ENCODE measurements around the gene KCNC3.
"Not testable (repeated sequence)": the region's sequence is repeated elsewhere in the genome, so short reads cannot be mapped to it uniquely, and the experiment has no call there.

Gene KCNC3

DNA sequence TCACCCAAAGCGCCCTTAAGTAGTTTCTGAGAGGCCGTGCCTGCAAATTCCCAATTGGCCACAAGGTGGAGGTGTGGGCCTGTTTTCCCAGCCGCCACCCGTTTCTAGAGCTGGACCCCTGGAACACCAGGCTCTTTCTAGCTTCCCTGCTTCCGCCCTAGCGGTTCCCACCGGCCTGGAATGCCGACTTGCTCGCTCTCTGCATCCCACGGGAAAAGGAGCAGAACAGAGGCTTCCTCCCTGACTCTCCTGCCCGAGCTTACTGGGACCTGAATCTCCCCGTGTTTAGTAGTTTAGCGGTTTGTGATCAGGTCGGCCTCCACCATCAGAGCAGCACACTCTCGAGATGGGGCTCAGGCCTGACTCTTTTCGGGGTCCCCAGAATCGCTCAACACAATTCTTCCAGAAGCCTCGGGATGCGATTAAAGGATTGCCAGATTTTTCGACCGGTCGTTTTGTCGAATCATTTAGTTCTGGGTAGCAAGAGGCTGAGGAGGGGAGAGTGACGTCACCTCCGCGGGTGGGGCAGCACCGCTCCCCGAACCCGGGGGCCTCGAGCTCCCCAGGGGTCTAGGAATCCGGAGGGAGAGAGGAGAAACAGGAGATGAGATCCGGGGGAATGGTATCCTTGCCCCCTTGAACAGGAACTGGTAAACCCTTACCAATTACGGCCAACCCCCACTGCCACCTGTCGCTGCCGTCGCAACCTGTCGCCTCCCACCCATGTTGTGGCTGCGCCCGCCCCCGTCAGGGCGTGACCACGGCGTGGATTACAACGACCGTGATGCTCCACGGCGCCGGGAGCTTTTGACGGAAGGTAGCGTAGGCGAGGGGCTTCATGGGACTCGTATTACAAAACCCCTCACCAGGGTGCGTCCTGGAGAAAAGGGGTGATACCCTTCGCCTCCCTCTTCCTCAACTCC is 28.3 kb upstream of the KCNC3 start:
- DNase-seq (ENCODE audit: extremely low read depth, insufficient read length), result peak; percentile 92
- H3K27me3 ChIP-seq (replicated peaks; ENCODE audit: control insufficient read depth, insufficient read depth, low read length), result no peaks in the 10 kb centered on the region
- peak overlapping the region; percentile 65 for H3K4me3 ChIP-seq (replicated peaks; ENCODE audit: low read depth, low read length)
- TF ChIP-seq, protein P1, sequence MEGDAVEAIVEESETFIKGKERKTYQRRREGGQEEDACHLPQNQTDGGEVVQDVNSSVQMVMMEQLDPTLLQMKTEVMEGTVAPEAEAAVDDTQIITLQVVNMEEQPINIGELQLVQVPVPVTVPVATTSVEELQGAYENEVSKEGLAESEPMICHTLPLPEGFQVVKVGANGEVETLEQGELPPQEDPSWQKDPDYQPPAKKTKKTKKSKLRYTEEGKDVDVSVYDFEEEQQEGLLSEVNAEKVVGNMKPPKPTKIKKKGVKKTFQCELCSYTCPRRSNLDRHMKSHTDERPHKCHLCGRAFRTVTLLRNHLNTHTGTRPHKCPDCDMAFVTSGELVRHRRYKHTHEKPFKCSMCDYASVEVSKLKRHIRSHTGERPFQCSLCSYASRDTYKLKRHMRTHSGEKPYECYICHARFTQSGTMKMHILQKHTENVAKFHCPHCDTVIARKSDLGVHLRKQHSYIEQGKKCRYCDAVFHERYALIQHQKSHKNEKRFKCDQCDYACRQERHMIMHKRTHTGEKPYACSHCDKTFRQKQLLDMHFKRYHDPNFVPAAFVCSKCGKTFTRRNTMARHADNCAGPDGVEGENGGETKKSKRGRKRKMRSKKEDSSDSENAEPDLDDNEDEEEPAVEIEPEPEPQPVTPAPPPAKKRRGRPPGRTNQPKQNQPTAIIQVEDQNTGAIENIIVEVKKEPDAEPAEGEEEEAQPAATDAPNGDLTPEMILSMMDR (IDR thresholded peaks at IDR 0.05; ENCODE audit: insufficient read depth, low read length, poor library complexity, severe bottlenecking), result peak; percentile 85
- H3K36me3 ChIP-seq (ENCODE audit: control insufficient read depth, insufficient read depth, low read length), result no peaks in the 10 kb centered on the region

DNA sequence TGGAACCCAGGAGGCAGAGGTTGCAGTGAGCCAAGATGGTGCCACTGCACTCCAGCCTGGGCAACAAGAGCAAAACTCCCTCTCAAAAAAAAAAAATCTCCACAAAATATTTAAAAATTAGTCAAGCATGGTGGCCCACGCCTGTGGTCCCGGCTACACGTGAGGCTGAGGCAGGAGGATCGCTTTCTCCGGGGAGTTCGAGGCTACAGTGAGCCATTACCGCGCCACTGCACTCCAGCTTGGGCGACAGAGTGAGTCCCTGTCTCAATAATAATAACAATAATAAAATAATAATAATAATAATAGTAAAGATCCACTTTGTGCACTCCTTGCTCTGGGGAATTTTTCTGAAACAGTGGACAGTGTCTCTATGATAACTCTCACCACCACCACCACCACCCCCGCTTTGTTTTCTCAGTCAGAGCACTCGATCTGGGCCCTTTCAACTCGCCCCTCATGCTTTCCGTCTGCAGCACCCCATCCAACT is 27.6 kb upstream of the KCNC3 start:
- no peaks in the 10 kb centered on the region for H3K36me3 ChIP-seq (ENCODE audit: control insufficient read depth, insufficient read depth, low read length)
- no peak for DNase-seq (ENCODE audit: extremely low read depth, insufficient read length)
- no peaks in the 10 kb centered on the region for H3K27me3 ChIP-seq (replicated peaks; ENCODE audit: control insufficient read depth, insufficient read depth, low read length)
- no peak overlapping the region for H3K4me3 ChIP-seq (replicated peaks; ENCODE audit: low read depth, low read length)
- TF ChIP-seq, protein P1 (IDR thresholded peaks at IDR 0.05; ENCODE audit: insufficient read depth, low read length, poor library complexity, severe bottlenecking), result no peak

DNA sequence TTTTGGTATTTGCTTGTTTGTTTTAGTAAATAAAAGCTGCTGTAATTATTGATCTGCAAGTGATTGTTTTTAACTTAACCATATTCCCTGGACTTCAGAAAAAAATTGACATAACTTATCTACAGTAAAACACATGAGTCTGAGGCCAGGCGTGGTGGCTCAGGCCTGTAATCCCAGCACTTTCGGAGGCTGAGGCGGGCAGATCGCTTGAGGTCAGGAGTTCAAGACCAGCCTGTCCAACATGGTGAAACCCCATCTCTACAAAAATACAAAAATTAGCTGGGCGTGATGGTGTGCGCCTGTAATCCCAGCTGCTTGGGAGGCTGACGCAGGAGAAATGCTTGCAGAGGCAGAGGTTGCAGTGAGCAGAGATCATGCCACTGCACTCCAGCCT is 24.3 kb upstream of the KCNC3 start:
- DNase-seq (ENCODE audit: extremely low read depth, insufficient read length); H3K4me3 ChIP-seq (replicated peaks; ENCODE audit: low read depth, low read length); H3K36me3 ChIP-seq (ENCODE audit: control insufficient read depth, insufficient read depth, low read length); H3K27me3 ChIP-seq (replicated peaks; ENCODE audit: control insufficient read depth, insufficient read depth, low read length): not testable (repeated sequence)

DNA sequence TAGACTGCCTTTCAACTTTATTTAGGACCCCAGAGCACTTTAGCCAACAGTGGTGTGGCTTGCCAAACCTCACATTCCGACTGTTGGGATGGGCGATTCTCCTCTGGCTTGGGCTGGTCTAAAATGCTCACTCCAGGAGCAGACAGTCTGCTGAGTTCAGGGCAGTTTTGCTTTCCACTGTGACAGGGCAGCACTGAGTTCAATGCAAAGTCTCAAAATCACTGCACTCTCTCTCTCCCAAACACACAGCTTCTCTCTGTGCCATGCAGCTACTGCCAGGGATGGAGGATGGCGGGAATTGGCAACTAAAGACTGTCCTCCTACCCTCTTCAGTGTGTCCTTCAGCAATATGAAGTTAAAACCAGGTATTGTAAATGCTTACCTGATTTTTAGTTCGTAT is 23.1 kb upstream of the KCNC3 start:
- Histone ChIP-seq H3K36me3 (ENCODE audit: control insufficient read depth, insufficient read depth, low read length) (no peaks in the 10 kb centered on the region), H3K27me3 (replicated peaks; ENCODE audit: control insufficient read depth, insufficient read depth, low read length) (no peaks in the 10 kb centered on the region), H3K4me3 (replicated peaks; ENCODE audit: low read depth, low read length) (no peak overlapping the region)
- no peak for DNase-seq (ENCODE audit: extremely low read depth, insufficient read length)
- TF ChIP-seq, protein P1 (IDR thresholded peaks at IDR 0.05; ENCODE audit: insufficient read depth, low read length, poor library complexity, severe bottlenecking), result no peak

DNA sequence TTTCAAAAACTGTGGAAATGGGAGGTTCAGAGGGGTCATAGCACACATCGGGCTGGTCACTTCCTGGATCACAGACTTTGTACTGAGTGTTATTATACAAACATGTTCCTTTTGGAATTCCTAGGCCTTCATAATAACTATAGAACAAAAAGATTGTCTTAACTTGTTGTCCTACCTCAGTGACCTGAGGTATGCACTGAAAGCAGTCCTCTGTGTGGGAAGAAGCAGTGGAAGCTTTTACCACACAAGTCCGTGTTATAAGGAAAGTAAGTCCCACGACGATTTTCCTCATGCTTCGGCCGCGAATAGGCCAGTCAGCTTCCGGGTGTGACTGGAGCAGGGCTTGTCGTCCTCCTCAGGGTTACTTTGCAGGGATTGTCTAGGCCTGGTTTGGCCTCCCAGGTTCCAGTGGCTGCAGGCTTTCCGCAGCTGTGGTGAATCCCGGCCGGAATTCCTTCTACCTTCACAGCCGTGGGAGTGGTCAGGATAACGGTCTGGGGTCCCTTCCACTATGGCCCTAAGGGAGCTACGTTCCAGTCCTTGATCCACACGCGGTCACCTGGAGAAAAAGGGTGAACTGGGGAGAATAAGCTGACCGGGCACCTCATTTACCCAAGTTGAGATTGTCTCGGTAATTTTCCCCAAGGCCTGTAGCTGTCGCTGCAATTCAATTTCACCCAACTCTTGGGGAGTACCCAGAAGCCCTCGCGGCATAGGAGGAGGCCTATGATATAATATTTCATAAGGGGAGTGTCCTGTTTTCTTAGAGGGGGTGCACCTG is 20.3 kb upstream of the KCNC3 start:
- H3K27me3 ChIP-seq (replicated peaks; ENCODE audit: control insufficient read depth, insufficient read depth, low read length), result no peaks in the 10 kb centered on the region
- TF ChIP-seq, protein P1 (IDR thresholded peaks at IDR 0.05; ENCODE audit: insufficient read depth, low read length, poor library complexity, severe bottlenecking), result peak; percentile 14
- no peak for DNase-seq (ENCODE audit: extremely low read depth, insufficient read length)
- H3K4me3 ChIP-seq (replicated peaks; ENCODE audit: low read depth, low read length), result no peak overlapping the region
- H3K36me3 ChIP-seq (ENCODE audit: control insufficient read depth, insufficient read depth, low read length), result no peaks in the 10 kb centered on the region

DNA sequence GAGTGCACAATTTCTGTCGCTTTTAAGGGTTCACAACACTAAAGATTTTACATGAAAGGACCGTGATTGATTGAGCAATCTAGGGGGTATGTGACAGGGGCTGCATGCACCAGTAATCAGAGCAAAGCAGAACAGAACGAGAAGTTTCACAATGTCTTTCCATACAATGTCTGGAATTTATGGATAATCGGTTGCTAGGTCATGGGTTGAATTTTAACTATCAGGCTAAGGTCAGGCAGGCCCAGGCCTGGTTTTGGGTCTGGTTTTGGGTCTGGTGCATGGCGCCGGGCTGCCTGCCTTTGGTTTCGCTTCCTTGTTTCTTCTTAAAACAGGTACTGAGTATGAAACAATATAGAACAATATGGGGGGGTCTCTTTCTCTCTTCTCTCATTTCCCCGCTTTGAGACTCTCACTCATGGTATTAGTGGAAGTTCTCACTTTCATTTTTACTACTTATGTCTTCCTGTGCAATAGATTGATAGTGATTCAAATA is 18.0 kb upstream of the KCNC3 start:
- H3K27me3 ChIP-seq (replicated peaks; ENCODE audit: control insufficient read depth, insufficient read depth, low read length); DNase-seq (ENCODE audit: extremely low read depth, insufficient read length); H3K4me3 ChIP-seq (replicated peaks; ENCODE audit: low read depth, low read length); H3K36me3 ChIP-seq (ENCODE audit: control insufficient read depth, insufficient read depth, low read length): not testable (repeated sequence)
